Measurements from ENCODE around the gene RIPPLY3.
"Not testable (repeated sequence)": the region's sequence is repeated elsewhere in the genome, so short reads cannot be mapped to it uniquely, and the experiment has no call there.

Gene RIPPLY3

DNA sequence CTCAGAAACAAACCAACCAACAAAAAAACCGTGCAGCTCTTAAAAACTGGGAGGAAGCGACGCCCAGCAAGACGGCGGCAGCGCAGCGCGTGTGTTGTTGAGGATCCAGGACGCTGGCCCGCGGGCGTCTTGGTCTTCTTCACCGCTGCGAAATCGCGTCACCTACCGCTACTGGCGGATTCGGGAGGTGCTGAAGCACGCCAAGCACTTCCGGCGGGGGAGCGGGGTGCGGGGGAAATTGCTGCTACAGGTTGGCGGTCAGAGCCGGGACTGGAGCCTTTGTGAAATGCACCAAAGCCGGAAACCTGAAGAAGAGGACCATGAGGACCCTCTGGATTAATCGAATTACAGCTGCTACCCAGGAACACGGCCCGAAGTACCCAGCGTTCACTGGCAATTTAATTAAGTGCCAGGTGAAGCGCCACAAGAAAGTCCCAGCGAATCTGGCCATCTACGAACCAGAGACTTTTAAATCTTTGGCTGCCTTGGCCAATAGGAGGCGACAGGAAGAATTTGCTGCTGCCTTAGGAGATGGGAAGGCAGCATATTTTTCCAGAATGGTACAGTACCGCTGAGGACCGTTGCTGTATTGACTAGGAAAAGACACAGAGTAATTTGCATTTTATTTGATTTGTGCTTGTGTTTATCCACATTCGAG is 11.9 kb upstream of the RIPPLY3 start:
- no peak overlapping the region for H3K27ac ChIP-seq
- no peak for TF ChIP-seq CTCF (conservative IDR thresholded peaks at IDR 0.05)

- not testable (repeated sequence) for H3K27ac ChIP-seq
Observed at GRCh38 chr21:36995285-36995684, 11.2 kb upstream of the RIPPLY3 start.

DNA sequence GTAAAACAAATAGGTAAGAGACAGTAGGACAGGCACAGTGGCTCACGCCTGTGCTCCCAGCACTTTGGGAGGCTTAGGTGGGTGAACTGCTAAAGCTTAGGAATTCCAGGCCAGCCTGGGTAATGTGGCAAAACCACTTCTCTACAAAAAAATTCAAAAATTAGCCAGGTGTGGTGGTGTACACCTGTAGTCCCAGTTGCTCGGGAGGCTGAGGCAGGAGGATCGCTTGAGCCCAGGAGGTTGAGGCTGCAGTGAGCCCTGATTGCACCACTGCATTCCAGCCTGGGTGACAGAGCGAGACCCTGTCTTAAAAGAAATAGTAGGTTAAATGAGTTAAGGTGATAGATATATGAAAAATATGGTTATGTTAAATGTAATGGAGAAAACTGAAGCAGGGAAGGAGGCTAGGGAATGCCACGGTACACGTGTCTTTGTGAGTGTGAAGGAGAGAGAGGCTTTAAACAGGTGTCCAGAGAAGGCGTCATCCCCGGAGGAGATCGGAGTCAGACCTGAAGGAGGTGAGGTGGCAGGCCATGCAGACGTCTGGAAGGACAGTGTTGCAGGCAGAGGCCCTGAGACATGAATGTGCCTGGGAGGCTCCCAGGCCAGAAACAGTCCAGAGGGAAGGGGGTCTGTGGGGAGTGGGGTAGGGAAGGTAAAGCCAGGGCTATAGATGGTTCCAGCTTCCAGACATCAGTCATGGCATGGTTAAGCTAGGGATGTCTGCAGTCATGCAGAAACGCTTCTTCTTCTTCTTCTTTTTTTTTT is 7.2 kb upstream of the RIPPLY3 start:
- TF ChIP-seq CTCF (conservative IDR thresholded peaks at IDR 0.05): no peak
- H3K27ac ChIP-seq: no peak overlapping the region

DNA sequence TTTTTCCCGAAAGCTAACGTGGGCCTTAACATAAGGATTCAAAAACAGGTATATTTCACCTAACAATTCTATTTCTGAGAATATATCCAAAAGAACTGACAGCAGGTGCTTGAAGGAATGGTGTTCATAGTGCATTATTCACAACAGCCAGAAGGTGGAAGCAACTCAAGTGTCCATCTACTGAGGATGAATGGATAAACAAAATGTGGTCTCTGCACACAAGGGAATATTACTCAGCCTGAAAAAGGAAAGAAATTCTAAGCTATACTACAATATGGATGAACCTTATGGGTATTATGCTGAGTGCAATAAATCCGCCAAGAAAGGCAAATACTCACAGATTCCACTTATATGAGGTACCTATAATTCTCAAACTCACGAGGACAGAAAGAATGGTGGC is 6.1 kb upstream of the RIPPLY3 start:
- H3K27ac ChIP-seq: no peak overlapping the region
- peak; percentile 39 for TF ChIP-seq CTCF (conservative IDR thresholded peaks at IDR 0.05)

GRCh38 chr21:37001441-37001840 is 5.1 kb upstream of the RIPPLY3 start:
- TF ChIP-seq CTCF (conservative IDR thresholded peaks at IDR 0.05): no peak
- H3K27ac ChIP-seq: 0 out of 2 replicates have a peak overlapping the region, but pooled peaks have one; percentile 4

GRCh38 chr21:37002851-37003250 is 3.7 kb upstream of the RIPPLY3 start:
- not testable (repeated sequence) for H3K27ac ChIP-seq

GRCh38 chr21:37003917-37004316 is 2.6 kb upstream of the RIPPLY3 start:
- H3K27ac ChIP-seq: not testable (repeated sequence)

GRCh38 chr21:37005548-37006485 is 685 bp upstream of the RIPPLY3 start:
- H3K27ac ChIP-seq: peak overlapping the region; percentile 56; the same call in 1 of the 2 replicates

More at GRCh38 chr21:37005548-37006485, 685 bp upstream of the RIPPLY3 start:
- TF ChIP-seq CTCF (conservative IDR thresholded peaks at IDR 0.05): no peak
